Type B pancreatic cell (in vitro differentiated cells): ENCODE results near the gene TLR7. TPM values are rescaled to one million over a fixed set of nuclear protein-coding genes. Genes with fewer than 3 reads are reported as not detected.

Experiments used
- DNase-seq: peaks from one replicate; pipeline ENCODE4 v3.0.0; 2021; ENCODE audit warnings: mixed read lengths; ENCODE audit not compliant: unreplicated experiment; ENCODE audit errors: extremely low spot score
- H3K27ac Mint-ChIP-seq: 2 replicates; pipeline ENCODE4 v1.8.0; 2021; ENCODE audit warnings: mild to moderate bottlenecking, mixed read lengths
- H3K27me3 Mint-ChIP-seq: 2 replicates; pipeline ENCODE4 v1.8.0; 2021; ENCODE audit warnings: mixed read lengths
- H3K36me3 Mint-ChIP-seq: 2 replicates; pipeline ENCODE4 v1.8.0; 2021; ENCODE audit warnings: mixed read lengths
- H3K4me1 Mint-ChIP-seq: one replicate; pipeline ENCODE4 v1.8.0; 2021; ENCODE audit warnings: mixed read lengths; ENCODE audit not compliant: unreplicated experiment
- H3K4me3 Mint-ChIP-seq: 2 replicates; pipeline ENCODE4 v1.8.0; 2021; ENCODE audit warnings: mild to moderate bottlenecking, mixed read lengths
- H3K9me3 Mint-ChIP-seq: 2 replicates; pipeline ENCODE4 v1.8.0; 2021; ENCODE audit warnings: mixed read lengths
- long read RNA-seq: library from polyadenylated mRNA; unstranded; transcript quantifications from one replicate; pipeline ENCODE4 v2.0.0, GENCODE V29; 2020
- total RNA-seq: library from RNA; stranded (reverse); gene quantifications from 2 replicates; pipeline ENCODE4 v1.2.1, GENCODE V29; 2021; ENCODE audit warnings: low replicate concordance
- TF ChIP-seq, protein P1 (sequence below): fragments of 200-600 bp; sonication (generic); conservative IDR thresholded peaks from 2 replicates; pipeline ENCODE4 v1.5.0; 2021; ENCODE audit warnings: antibody characterized with exemption, mild to moderate bottlenecking

The TLR7 gene
- 0.05 TPM in 1 of 2 replicates, not detected in the other for total RNA-seq
- long read RNA-seq: 0 reads

DNA sequence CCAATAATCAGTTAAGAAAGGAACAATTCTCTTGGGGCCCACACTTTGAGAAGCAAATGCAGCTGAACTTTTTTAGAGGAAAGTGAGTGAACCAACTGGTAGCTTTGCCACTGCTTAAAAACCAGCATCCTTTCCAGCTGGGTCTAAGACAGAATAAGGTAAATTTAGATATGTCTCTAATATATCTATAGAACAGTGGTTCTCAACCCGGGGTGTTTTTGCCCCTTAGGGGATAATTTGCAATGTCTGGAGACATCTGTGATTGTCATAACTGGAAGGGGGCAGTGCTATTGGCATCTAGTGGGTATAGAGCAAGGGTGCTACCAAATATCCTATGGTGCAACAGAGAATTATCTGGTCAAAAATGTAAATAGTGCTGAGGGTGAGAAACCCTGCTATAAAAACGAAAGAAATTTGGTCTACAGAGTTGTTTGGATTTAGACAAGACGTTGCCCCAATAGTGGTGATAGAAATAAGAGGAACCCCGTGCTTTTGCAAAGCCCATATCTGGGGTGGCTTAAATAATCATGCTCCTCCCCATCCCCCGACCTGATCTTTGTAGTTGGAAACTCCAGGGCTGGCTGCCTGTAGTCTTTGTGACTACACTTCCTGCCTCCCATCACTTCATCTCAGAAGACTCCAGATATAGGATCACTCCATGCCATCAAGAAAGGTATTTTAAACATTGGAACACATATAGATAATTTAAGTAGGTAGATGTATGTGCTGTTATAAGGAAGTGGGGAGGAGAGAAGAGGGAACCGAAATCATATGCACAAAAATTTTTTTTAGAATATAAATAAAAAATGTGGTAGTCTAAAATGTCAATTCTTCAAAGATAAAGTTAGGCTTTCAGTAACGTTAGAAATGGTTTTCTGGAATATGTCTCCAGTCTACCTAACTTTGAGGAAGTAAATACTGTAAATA lies at the start of gene TLR7:
Gene TLR7 (plus strand): TSS at position 622 of the 927 bp plus-strand sequence. CDS start 507 bp downstream, outside the sequence.
- TF ChIP-seq, protein P1, sequence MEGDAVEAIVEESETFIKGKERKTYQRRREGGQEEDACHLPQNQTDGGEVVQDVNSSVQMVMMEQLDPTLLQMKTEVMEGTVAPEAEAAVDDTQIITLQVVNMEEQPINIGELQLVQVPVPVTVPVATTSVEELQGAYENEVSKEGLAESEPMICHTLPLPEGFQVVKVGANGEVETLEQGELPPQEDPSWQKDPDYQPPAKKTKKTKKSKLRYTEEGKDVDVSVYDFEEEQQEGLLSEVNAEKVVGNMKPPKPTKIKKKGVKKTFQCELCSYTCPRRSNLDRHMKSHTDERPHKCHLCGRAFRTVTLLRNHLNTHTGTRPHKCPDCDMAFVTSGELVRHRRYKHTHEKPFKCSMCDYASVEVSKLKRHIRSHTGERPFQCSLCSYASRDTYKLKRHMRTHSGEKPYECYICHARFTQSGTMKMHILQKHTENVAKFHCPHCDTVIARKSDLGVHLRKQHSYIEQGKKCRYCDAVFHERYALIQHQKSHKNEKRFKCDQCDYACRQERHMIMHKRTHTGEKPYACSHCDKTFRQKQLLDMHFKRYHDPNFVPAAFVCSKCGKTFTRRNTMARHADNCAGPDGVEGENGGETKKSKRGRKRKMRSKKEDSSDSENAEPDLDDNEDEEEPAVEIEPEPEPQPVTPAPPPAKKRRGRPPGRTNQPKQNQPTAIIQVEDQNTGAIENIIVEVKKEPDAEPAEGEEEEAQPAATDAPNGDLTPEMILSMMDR: no peak
- Mint-ChIP-seq H3K4me1 (no peaks in the 10 kb centered on the region), H3K36me3 (no peaks in the 10 kb centered on the region), H3K4me3 (no peak within 1 kb of the TSS), H3K9me3 (peaks cover 4% of the 10 kb centered on the region), H3K27me3 (no peaks in the 10 kb centered on the region), H3K27ac (no peak within 1 kb of the TSS)
- no peak for DNase-seq

DNA sequence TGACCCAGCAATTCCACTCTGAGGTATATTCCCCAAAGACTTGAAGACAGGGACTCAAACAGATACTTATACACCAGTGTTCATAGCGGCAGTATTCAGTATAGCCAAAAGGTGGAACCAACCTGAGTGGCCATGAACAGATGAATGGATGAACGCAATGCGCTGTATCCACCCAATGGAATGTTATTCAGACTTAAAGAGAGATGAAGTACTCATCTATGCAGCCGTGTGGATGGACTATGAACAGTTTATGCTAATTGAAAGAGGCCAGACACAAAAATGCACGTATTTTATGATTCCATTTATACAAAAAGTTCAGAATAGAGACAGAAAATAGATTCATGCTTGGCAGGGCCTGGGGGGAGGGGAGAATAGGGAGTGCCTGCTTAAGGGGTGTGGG lies 49.3 kb upstream of the TLR7 start:
- TF ChIP-seq, protein P1: no peak
- DNase-seq: no peak
- Mint-ChIP-seq H3K36me3 (peaks cover 29% of the 10 kb centered on the region), H3K27me3 (no peaks in the 10 kb centered on the region), H3K27ac (no peak overlapping the region), H3K4me1 (no peaks in the 10 kb centered on the region), H3K4me3 (no peak overlapping the region), H3K9me3 (no peaks in the 10 kb centered on the region)

DNA sequence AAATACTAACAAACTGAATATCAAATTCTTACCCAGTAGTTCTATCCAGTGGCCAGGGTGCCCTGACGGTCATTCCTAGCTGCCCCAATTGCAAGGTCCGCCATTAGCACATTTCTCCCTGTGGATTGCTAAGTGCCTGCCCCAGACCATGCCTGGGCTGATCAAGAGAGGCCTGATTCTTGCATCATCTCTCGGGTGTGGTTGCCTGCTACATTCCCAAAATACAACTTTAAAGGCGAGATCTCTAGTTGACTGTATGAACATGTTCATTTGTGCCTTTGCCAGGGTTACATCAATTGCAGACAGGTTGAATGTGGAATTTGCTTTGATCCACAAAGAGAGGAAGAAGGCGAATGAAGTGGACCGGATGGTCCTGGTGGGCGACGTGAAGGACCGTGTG lies 47.6 kb upstream of the TLR7 start:
- peak overlapping the region; percentile 77 for H3K27ac Mint-ChIP-seq
- H3K27me3 Mint-ChIP-seq: no peaks in the 10 kb centered on the region
- no peaks in the 10 kb centered on the region for H3K9me3 Mint-ChIP-seq
- no peaks in the 10 kb centered on the region for H3K4me1 Mint-ChIP-seq
- no peak for DNase-seq
- H3K36me3 Mint-ChIP-seq: peaks cover 29% of the 10 kb centered on the region
- H3K4me3 Mint-ChIP-seq: no peak overlapping the region
- TF ChIP-seq, protein P1: no peak

DNA sequence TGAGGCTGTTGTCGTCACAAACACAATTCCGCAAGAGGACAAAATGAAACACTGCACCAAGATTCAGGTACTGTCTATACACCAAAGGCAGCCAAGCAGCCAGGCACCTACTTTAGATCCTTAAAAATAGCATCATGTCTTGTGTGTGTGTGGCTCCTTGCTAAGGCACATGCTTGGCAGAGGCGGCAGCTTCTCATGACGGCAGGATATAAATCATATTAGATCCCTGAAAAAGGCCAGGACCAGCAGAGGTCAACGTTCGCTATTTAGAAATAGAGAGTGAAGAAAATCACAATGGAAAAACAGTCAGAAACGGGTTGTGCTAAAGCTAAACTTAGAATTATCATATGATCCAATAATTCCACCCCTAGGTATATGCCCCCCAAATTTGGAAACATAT lies 46.1 kb upstream of the TLR7 start:
- TF ChIP-seq, protein P1: no peak
- Mint-ChIP-seq H3K4me3 (no peak overlapping the region), H3K9me3 (peaks cover 4% of the 10 kb centered on the region), H3K27ac (no peak overlapping the region), H3K4me1 (no peaks in the 10 kb centered on the region), H3K36me3 (peaks cover 33% of the 10 kb centered on the region), H3K27me3 (no peaks in the 10 kb centered on the region)
- DNase-seq: no peak

DNA sequence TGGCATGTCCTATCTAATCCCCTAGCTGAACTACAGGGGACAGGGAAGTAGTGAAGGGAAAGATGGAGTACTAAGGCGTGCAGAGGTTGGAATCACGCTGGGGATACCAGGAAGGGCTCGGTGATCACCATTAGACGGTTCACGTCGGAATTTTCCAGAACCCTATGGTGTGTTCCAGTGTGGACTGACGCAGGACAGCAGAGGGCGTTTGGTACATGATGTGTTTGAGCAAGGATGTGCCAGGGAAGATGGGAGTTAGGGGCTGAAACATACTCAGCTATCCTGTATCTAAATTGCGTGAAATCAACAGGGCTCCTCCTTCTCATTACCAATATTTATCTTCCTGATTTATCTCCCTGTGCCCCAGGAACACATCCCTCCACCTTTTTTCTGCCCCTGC lies 41.9 kb upstream of the TLR7 start:
- DNase-seq: no peak
- Mint-ChIP-seq H3K27me3 (no peaks in the 10 kb centered on the region), H3K9me3 (peaks cover 17% of the 10 kb centered on the region), H3K4me3 (no peak overlapping the region), H3K36me3 (peaks cover 17% of the 10 kb centered on the region), H3K27ac (peak overlapping the region; percentile 60), H3K4me1 (no peaks in the 10 kb centered on the region)
- TF ChIP-seq, protein P1: no peak
